CD1c-positive myeloid dendritic cell (primary cell): Measurements from ENCODE around the gene CRYBG2.

Experiments used
- DNase-seq: peaks from one replicate; pipeline ENCODE4 v3.0.0-alpha.2; 2016; ENCODE audit errors: extremely low spot score

Gene CRYBG2

GRCh38 chr1:26281091-26281958 lies 72.6 kb downstream of the CRYBG2 start:
- no peak for DNase-seq

DNA sequence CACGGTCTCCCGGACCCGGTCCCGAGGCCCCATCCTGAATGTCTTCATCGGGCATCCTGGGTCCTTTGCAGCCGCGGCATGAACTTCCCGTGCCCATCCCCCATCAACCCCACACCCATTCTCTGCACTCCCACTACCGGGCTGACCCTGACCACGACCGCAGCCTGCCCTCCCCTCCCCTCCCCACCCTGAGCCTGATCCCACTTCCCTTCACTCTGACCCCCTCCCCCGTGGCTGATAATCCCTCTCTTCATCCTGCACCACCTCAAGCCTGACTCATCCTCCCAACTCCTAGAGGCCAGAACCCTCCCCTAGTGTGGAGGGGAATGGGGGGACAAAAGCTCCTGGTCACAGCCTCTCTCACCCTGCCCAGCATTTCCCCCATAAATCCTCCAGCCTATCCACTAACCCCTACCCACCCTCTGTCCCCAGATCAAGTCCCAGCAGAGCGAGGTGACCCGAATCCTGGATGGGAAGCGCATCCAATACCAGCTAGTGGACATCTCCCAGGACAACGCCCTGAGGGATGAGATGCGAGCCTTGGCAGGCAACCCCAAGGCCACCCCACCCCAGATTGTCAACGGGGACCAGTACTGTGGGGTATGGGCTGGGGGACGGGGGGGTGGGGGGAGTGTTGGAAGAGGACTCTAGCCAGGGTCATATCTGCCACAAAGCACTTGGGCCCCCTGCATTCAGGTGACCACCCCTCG lies 73.4 kb downstream of the CRYBG2 start:
- DNase-seq = peak; percentile 44

GRCh38 chr1:26279456-26280332 lies 74.2 kb downstream of the CRYBG2 start, which contains the start of gene SH3BGRL3:
Gene SH3BGRL3, plus strand, starts transcription at chr1:26280086. Its CDS starts 70 bp downstream, at chr1:26280156.
- peak; percentile 93 for DNase-seq

DNA sequence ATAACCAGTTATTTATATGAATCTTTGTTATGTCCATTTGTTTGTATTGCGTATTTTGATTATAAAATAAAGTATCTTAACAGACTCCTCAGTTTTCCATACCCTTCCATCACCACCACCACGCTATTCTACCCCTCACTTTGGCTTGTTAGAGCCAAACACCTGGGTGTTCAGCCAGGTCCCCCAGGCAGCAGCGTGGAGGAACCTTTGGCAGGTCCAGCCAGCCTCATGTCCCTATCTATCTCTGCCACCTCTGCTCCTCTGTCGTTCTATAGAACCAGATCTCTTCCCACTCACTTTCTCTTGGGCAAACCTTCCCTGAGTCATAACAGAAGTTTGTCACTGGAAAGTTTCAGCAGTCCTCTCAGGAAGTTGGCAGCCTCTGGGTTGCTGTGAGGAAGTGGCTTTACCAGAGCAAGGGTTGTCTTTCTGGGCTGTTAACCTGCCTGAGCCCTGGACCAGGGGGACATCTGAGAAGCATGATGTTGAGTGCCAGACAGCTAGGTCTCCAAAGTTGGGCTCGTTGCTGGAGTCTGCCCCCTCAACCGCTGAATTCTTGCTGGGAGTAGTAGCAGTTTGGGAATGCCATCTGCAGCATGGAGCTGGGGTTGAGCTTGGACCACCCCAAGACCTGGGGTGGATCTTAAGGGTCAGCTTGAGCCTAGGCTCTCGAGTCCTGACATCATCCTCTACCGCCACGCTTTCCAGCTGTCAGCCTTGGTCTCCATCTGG lies 75.0 kb downstream of the CRYBG2 start:
- peak; percentile 97 for DNase-seq

GRCh38 chr1:26278303-26278702 lies 75.6 kb downstream of the CRYBG2 start:
- DNase-seq = no peak

DNA sequence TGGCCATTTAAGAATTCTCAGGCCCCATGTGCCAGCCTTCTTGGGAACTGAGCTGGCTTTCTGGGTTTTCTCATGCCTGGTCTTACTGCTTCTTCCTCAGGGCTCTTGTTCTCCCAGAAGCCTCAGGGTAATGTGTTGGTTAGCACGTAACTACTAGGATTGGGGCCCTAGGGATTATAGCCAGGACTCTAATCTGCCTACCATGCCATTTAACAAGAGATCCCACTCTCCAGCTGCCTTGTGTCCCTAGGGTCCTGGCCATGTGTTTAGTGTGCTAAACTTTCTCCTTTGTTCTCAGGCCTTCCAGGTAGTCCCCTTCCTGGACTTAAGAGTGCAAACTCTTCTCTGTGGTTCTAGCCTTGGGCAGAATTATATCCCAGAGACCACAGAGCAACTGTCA lies 76.2 kb downstream of the CRYBG2 start:
- no peak for DNase-seq

DNA sequence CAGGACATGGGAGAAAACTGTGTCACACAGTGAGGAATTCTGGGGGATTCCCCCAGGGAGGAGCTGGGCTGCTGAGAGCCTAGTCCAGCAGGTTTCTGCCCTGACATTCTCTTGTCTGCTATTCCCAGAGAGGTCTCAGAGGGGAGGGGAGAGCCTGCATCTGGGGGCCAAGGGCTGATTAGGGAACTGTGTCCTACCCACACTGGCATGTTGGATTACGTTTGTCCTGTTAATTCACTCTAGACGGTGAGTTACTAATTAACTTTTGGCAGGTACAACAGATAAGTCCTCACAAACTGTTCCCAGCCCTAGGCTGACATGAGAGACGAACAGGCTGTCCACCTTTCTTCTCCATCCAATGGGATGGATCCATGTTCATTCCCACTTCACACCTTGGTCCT lies 76.7 kb downstream of the CRYBG2 start:
- DNase-seq = no peak

DNA sequence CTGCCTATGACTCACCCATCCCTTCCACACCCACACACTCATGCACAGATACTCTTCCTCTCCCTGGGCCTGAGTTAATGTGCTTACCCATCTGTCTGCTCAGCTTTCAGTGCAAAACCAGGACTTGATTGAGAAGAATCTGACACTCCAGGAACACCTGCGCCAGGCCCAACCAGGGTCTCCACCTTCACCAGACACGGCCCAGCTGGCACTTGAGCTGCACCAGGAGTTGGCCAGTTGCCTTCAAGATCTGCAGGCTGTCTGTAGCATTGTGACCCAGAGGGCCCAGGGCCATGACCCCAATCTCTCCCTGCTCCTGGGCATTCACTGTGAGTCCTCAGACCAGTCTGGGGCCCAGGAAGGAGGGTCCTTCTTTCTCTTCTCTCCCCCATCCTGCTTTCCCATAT lies 77.5 kb downstream of the CRYBG2 start:
- DNase-seq = no peak

GRCh38 chr1:26275580-26276431 lies 78.1 kb downstream of the CRYBG2 start:
- peak; percentile 96 for DNase-seq

GRCh38 chr1:26274801-26275425 lies 79.0 kb downstream of the CRYBG2 start:
- DNase-seq = peak; percentile 82
